PC-3 (cell line): Measurements from ENCODE around the gene FAM163B. TPM values are rescaled to one million over a fixed set of nuclear protein-coding genes. Genes with fewer than 3 reads are reported as not detected.

Experiments
- ATAC-seq: fragments of 200-7000 bp; cut with Tn5 transposase; 2 replicates; pipeline ENCODE4 v1.9.1; 2020; ENCODE audit warnings: mild to moderate bottlenecking, moderate library complexity
- BruUV-seq: library from RNA; stranded (reverse); fragments of 400-500 nt; replicated peaks from 2 replicates; lab custom pipeline; 2021; lab: Mats Ljungman, UMichigan
- CTCF ChIA-PET: fragments of 300-600 bp; sonication (Branson Sonifier 250); formaldehyde crosslinking; loops from one replicate; lab custom pipeline; 2022; ENCODE audit warnings: antibody characterized with exemption; lab: Charles Lee
- POLR2A ChIA-PET: fragments of 300-600 bp; sonication (Branson Sonifier 250); formaldehyde crosslinking; loops from one replicate; lab custom pipeline; 2022; ENCODE audit warnings: antibody characterized with exemption; ENCODE audit not compliant: unreplicated experiment; lab: Charles Lee
- DNase-seq: peaks from one replicate; pipeline ENCODE4 v3.0.0-alpha.2; 2015
- H2AFZ ChIP-seq: fragments of 300-600 bp; sonication (generic); 2 replicates; pipeline ENCODE4 v1.6.0; 2016; ENCODE audit warnings: antibody characterized with exemption, low read length
- H3F3A ChIP-seq: fragments of 300-600 bp; sonication (generic); one replicate; pipeline ENCODE4 v1.6.0; 2017; ENCODE audit warnings: antibody characterized with exemption, low read length, control low read depth, mild to moderate bottlenecking; ENCODE audit not compliant: unreplicated experiment
- H3K27ac ChIP-seq: fragments of 300-600 bp; sonication (generic); 2 replicates; pipeline ENCODE4 v1.5.1; 2016; ENCODE audit warnings: mild to moderate bottlenecking, low read length
- H3K27me3 ChIP-seq: fragments of 300-600 bp; sonication (generic); 2 replicates; pipeline ENCODE4 v1.6.1; 2016; ENCODE audit warnings: low read length, mixed read lengths
- H3K36me3 ChIP-seq: fragments of 300-600 bp; sonication (generic); 2 replicates; pipeline ENCODE4 v1.6.1; 2016; ENCODE audit warnings: low read depth, mixed run types, low read length, mixed read lengths
- H3K4me1 ChIP-seq: fragments of 300-600 bp; sonication (generic); 2 replicates; pipeline ENCODE4 v1.5.1; 2016; ENCODE audit warnings: low read length; ENCODE audit not compliant: insufficient read depth
- H3K4me2 ChIP-seq: fragments of 300-600 bp; sonication (generic); 2 replicates; pipeline ENCODE4 v1.6.0; 2016; ENCODE audit warnings: low read length
- H3K4me3 ChIP-seq: fragments of 300-600 bp; sonication (generic); 2 replicates; pipeline ENCODE4 v1.5.1; 2016; ENCODE audit warnings: mild to moderate bottlenecking, low read length, mixed read lengths
- H3K79me2 ChIP-seq: fragments of 300-600 bp; sonication (generic); 2 replicates; pipeline ENCODE4 v1.6.1; 2017; ENCODE audit warnings: low read length, mixed read lengths
- H3K9ac ChIP-seq: fragments of 300-600 bp; sonication (generic); 2 replicates; pipeline ENCODE4 v1.6.0; 2016; ENCODE audit warnings: mild to moderate bottlenecking, low read length
- H3K9me2 ChIP-seq: fragments of 300-600 bp; sonication (generic); replicated peaks from 2 replicates; pipeline ENCODE4 v1.6.1; 2016; ENCODE audit warnings: mixed run types, low read length, mixed read lengths
- H3K9me3 ChIP-seq: fragments of 300-600 bp; sonication (generic); 2 replicates; pipeline ENCODE4 v1.6.1; 2016; ENCODE audit warnings: low read length, mixed read lengths
- H4K20me1 ChIP-seq: fragments of 300-600 bp; sonication (generic); 2 replicates; pipeline ENCODE4 v1.6.1; 2016; ENCODE audit warnings: low read length, mixed read lengths
- CTCF ChIP-seq: fragments of 300-600 bp; sonication (generic); conservative IDR thresholded peaks from 2 replicates; pipeline ENCODE4 v1.5.1; 2017; ENCODE audit warnings: antibody characterized with exemption, low read depth, mild to moderate bottlenecking, low read length
- EZH2 ChIP-seq: fragments of 300-600 bp; sonication (generic); IDR thresholded peaks from one replicate; pipeline ENCODE4 v1.6.1; 2017; ENCODE audit warnings: antibody characterized with exemption, mild to moderate bottlenecking, low read length; ENCODE audit not compliant: unreplicated experiment
- EZH2phosphoT487 ChIP-seq: fragments of 300-600 bp; sonication (generic); IDR thresholded peaks from 2 replicates; pipeline ENCODE4 v1.6.1; 2018; ENCODE audit warnings: mild to moderate bottlenecking, antibody characterized with exemption, low read length, borderline replicate concordance
- intact Hi-C: fragments of 100-400 bp; cut with micrococcal nuclease; formaldehyde crosslinking; loops from 2 replicates; pipeline ENCODE4 v1.9.0; 2023
- total RNA-seq: library from RNA; depleted of rRNA; stranded (reverse); fragments of >200 nt; gene quantifications from 2 replicates; pipeline ENCODE4 v1.2.3, GENCODE V29; 2014

The FAM163B gene
- total RNA-seq, 1 experiment from 2014 or later = not detected

DNA sequence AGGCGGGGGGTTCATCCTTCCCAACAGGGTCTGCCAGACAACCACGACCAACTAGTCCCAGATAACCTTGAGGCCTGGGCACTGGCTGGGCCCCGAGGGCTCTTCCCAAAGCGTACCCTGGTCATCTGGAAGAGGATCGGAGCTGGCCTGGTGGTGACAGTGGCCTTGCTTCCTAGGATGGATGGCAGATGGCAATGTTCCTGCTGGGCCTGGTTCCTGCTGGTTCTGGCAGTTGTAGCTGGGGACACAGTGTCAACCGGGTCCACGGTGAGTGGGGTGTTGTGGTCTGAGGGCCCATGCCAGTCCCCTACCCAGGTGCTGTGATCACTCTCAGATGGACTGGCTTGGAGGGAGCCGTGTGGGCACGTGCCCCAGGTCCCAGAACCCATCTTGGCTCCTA is 72.7 kb downstream of the FAM163B start:
- ChIA-PET CTCF (no interaction called here), POLR2A (no interaction called here)
- Histone ChIP-seq H3K27me3 (peaks cover 17% of the 10 kb centered on the region), H3K4me2 (no peak overlapping the region), H2AFZ (no peak overlapping the region), H3K9me2 (no peaks in the 10 kb centered on the region), H3K36me3 (no peaks in the 10 kb centered on the region), H3K4me1 (no peaks in the 10 kb centered on the region), H3F3A (no peaks in the 10 kb centered on the region), H3K4me3 (no peak overlapping the region), H3K79me2 (no peaks in the 10 kb centered on the region), H3K9ac (no peak overlapping the region), H4K20me1 (no peaks in the 10 kb centered on the region), H3K9me3 (no peaks in the 10 kb centered on the region), H3K27ac (no peak overlapping the region)
- intact Hi-C loops = no loop called here
- ATAC-seq (no peak), DNase-seq (no peak)
- BruUV-seq = no TSS peak
- TF ChIP-seq CTCF (no peak), EZH2 (no peak), EZH2phosphoT487 (no peak)

GRCh38 chr9:133536080-133536479 is 73.1 kb downstream of the FAM163B start:
- no peak overlapping the region for H3K4me3 ChIP-seq
- ATAC-seq (no peak), DNase-seq (no peak)
- ChIA-PET CTCF (no interaction called here), POLR2A (no interaction called here)
- H3K36me3 ChIP-seq = no peaks in the 10 kb centered on the region
- no peaks in the 10 kb centered on the region for H3K9me2 ChIP-seq
- H3F3A ChIP-seq = no peaks in the 10 kb centered on the region
- H3K9ac ChIP-seq = no peak overlapping the region
- no peaks in the 10 kb centered on the region for H4K20me1 ChIP-seq
- intact Hi-C loops = no loop called here
- H3K27ac ChIP-seq = no peak overlapping the region
- peaks cover 17% of the 10 kb centered on the region for H3K27me3 ChIP-seq
- H3K9me3 ChIP-seq = no peaks in the 10 kb centered on the region
- BruUV-seq = no TSS peak
- no peaks in the 10 kb centered on the region for H3K79me2 ChIP-seq
- H3K4me2 ChIP-seq = no peak overlapping the region
- H3K4me1 ChIP-seq = no peaks in the 10 kb centered on the region
- no peak for TF ChIP-seq EZH2phosphoT487
- no peak for TF ChIP-seq CTCF
- no peak for TF ChIP-seq EZH2
- H2AFZ ChIP-seq = no peak overlapping the region

DNA sequence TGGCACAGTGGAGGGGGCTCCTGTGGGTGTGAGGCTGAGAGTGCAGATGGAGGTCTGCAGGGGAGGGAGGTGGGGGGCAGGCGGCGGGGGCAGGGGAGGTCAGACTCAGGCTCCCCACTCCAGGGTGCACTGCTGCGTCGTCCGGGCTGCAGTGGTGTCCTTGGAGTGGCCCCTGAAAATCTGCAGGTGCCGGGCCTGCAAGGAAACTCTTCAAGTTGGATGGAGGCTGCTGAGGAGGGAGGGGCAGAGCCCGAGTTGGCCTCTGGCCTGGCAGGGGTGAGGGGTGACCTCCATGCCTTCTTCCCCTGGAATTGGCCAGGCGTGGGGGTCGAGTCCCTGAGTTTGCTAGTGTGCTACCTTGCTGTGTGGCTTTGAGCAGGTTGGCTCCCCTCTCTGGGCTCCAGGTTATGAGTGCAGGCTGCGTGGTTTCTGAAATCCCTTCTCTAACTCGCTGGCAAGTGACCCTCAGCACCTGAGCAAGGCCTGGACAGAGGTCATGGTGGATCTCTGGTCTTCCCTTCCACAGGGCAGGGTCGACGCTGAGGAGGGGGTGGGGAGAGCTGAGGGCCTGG is 73.8 kb downstream of the FAM163B start:
- ChIA-PET CTCF (no interaction called here), POLR2A (no interaction called here)
- Histone ChIP-seq H3F3A (no peaks in the 10 kb centered on the region), H3K27ac (no peak overlapping the region), H2AFZ (no peak overlapping the region), H4K20me1 (no peaks in the 10 kb centered on the region), H3K4me2 (no peak overlapping the region), H3K36me3 (no peaks in the 10 kb centered on the region), H3K4me3 (no peak overlapping the region), H3K4me1 (no peaks in the 10 kb centered on the region), H3K9ac (no peak overlapping the region), H3K9me3 (no peaks in the 10 kb centered on the region), H3K9me2 (no peaks in the 10 kb centered on the region), H3K27me3 (peaks cover 17% of the 10 kb centered on the region), H3K79me2 (no peaks in the 10 kb centered on the region)
- ATAC-seq (no peak), DNase-seq (no peak)
- no TSS peak for BruUV-seq
- intact Hi-C loops = no loop called here
- TF ChIP-seq EZH2phosphoT487 (no peak), CTCF (no peak), EZH2 (no peak)
